Esophagus muscularis mucosa (tissue), 3 donors: ENCODE measurements around the gene SMCR8.

ENCODE experiments used
- POLR2A ChIP-seq: fragments of 450-650 bp; IDR thresholded peaks from one replicate; pipeline ENCODE4 v1.6.1; 2017; ENCODE audit warnings: antibody characterized with exemption, moderate library complexity, mild to moderate bottlenecking, low read depth
- TF ChIP-seq, protein P1 (sequence below), 3 experiments: fragments of 200-600 bp in 2 of 3; fragments of 450-650 bp in 1 of 3; sonication (generic) in 2 of 3; IDR thresholded peaks; one replicate each; pipeline ENCODE4 v1.5.1; 2017 to 2019; ENCODE audit warnings: antibody characterized with exemption in 3 of 3, mild to moderate bottlenecking in 2 of 3, moderate library complexity in 1 of 3

DNA sequence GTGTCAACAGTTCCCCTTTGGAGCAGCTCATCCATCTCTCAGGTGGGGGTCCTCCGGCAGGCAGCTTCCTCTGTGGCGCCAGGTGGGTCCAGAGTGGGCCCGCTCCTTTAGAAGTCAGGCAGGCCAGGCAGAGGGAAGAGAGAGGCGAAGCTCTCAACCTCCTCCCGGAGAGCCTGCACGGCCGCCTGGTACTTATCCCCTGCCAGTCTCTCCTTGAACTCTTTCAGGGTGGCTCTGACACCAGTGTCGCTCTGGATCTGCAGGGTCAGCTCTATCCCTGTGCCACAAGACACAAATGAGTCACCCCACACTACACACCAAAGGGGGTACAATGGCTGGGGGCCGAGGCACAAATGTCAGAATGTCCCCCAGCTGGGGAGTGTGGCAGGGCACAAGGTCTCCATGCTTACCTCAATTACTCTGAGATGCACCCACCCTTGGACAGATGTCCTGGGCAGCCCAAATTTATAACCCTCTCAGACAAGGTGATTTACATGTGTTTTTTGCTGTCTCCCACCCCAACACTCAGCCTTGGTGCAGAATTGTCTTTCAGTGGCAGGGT is 13.6 kb downstream of the SMCR8 start:
- TF ChIP-seq, protein P1, sequence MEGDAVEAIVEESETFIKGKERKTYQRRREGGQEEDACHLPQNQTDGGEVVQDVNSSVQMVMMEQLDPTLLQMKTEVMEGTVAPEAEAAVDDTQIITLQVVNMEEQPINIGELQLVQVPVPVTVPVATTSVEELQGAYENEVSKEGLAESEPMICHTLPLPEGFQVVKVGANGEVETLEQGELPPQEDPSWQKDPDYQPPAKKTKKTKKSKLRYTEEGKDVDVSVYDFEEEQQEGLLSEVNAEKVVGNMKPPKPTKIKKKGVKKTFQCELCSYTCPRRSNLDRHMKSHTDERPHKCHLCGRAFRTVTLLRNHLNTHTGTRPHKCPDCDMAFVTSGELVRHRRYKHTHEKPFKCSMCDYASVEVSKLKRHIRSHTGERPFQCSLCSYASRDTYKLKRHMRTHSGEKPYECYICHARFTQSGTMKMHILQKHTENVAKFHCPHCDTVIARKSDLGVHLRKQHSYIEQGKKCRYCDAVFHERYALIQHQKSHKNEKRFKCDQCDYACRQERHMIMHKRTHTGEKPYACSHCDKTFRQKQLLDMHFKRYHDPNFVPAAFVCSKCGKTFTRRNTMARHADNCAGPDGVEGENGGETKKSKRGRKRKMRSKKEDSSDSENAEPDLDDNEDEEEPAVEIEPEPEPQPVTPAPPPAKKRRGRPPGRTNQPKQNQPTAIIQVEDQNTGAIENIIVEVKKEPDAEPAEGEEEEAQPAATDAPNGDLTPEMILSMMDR (IDR thresholded peaks at IDR 0.05) = no peak
- no peak for TF ChIP-seq POLR2A
